IMR-90 (cell line): Measurements from ENCODE around the gene DCAF10. TPM values are rescaled to one million over a fixed set of nuclear protein-coding genes. Genes with fewer than 3 reads are reported as not detected.

Experiments
- ATAC-seq: fragments of 200-7000 bp; cut with Tn5 transposase; 2 replicates; pipeline ENCODE4 v1.9.1; 2020; ENCODE audit warnings: low read depth, mild to moderate bottlenecking, moderate library complexity
- BruUV-seq: library from RNA; stranded (reverse); fragments of 400-500 nt; replicated peaks from 2 replicates; lab custom pipeline; 2021; lab: Mats Ljungman, UMichigan
- CTCF ChIA-PET: fragments of 300-600 bp; formaldehyde crosslinking; extraction: SDS; loops from one replicate; lab custom pipeline; 2021; ENCODE audit warnings: antibody characterized with exemption; lab: Yijun Ruan, JAX
- POLR2A ChIA-PET: fragments of 300-600 bp; sonication (Branson Sonifier 250); formaldehyde crosslinking; loops from one replicate; lab custom pipeline; 2022; ENCODE audit warnings: antibody characterized with exemption; ENCODE audit not compliant: unreplicated experiment; lab: Charles Lee
- DNase-seq: peaks from one replicate; pipeline ENCODE4 v3.0.0; 2013
- H2AFZ ChIP-seq: replicated peaks from 2 replicates; pipeline ENCODE3; 2013; ENCODE audit warnings: low read length, mild to moderate bottlenecking; ENCODE audit not compliant: poor library complexity
- H2AK5ac ChIP-seq: 2 replicates; pipeline ENCODE4 v1.6.1; 2013; ENCODE audit warnings: low read depth, low read length, inconsistent platforms
- H2AK9ac ChIP-seq: replicated peaks from 2 replicates; pipeline ENCODE3; 2013; ENCODE audit warnings: mild to moderate bottlenecking, low read depth, low read length, moderate library complexity; ENCODE audit not compliant: poor library complexity
- H2BK120ac ChIP-seq: 2 replicates; pipeline ENCODE4 v1.6.1; 2013; ENCODE audit warnings: low read depth, low read length, inconsistent platforms
- H2BK15ac ChIP-seq: 3 replicates; pipeline ENCODE4 v1.6.1; 2013; ENCODE audit warnings: low read depth, low read length, inconsistent platforms
- H2BK20ac ChIP-seq: 2 replicates; pipeline ENCODE4 v1.6.1; 2013; ENCODE audit warnings: low read depth, mild to moderate bottlenecking, inconsistent platforms, low read length, moderate library complexity
- H2BK5ac ChIP-seq: 2 replicates; pipeline ENCODE4 v1.6.1; 2013; ENCODE audit warnings: mild to moderate bottlenecking, low read depth, low read length, inconsistent platforms; ENCODE audit not compliant: poor library complexity, severe bottlenecking
- H3K14ac ChIP-seq: replicated peaks from 2 replicates; pipeline ENCODE4 v1.6.1; 2013; ENCODE audit warnings: low read depth, low read length, inconsistent platforms
- H3K18ac ChIP-seq: 2 replicates; pipeline ENCODE4 v1.6.1; 2013; ENCODE audit warnings: low read depth, low read length, control low read depth
- H3K23ac ChIP-seq: 2 replicates; pipeline ENCODE4 v1.6.1; 2013; ENCODE audit warnings: low read depth, low read length, inconsistent platforms
- H3K27ac ChIP-seq: 2 replicates; pipeline ENCODE4 v1.5.1; 2013; ENCODE audit warnings: mild to moderate bottlenecking, control low read depth, low read length; ENCODE audit not compliant: insufficient read depth
- H3K27me3 ChIP-seq: 2 replicates; pipeline ENCODE4 v1.6.1; 2013; ENCODE audit warnings: low read length; ENCODE audit not compliant: control insufficient read depth, insufficient read depth
- H3K36me3 ChIP-seq: 2 replicates; pipeline ENCODE4 v1.6.1; 2013; ENCODE audit warnings: low read length, mixed read lengths; ENCODE audit not compliant: control insufficient read depth, insufficient read depth
- H3K4ac ChIP-seq: 2 replicates; pipeline ENCODE4 v1.6.1; 2013; ENCODE audit warnings: low read depth, low read length, inconsistent platforms
- H3K4me1 ChIP-seq: 2 replicates; pipeline ENCODE4 v1.6.1; 2013; ENCODE audit warnings: low read length, mixed read lengths; ENCODE audit not compliant: control insufficient read depth, insufficient read depth
- H3K4me2 ChIP-seq: 2 replicates; pipeline ENCODE4 v1.6.1; 2013; ENCODE audit warnings: low read depth, mild to moderate bottlenecking, control low read depth, low read length, moderate library complexity
- H3K4me3 ChIP-seq: 2 replicates; pipeline ENCODE4 v1.5.1; 2013; ENCODE audit warnings: low read depth, mild to moderate bottlenecking, control low read depth, low read length, moderate library complexity; ENCODE audit not compliant: insufficient read depth
- H3K56ac ChIP-seq: 2 replicates; pipeline ENCODE4 v1.6.1; 2013; ENCODE audit warnings: low read length, inconsistent platforms; ENCODE audit not compliant: insufficient read depth; ENCODE audit errors: extremely low read depth
- H3K79me1 ChIP-seq, 2 experiments: 2 replicates each; pipeline ENCODE4 v1.6.1; 2013; ENCODE audit warnings: low read length in 2 of 2, inconsistent platforms in 1 of 2, low read depth in 1 of 2
- H3K9ac ChIP-seq: 2 replicates; pipeline ENCODE4 v1.6.1; 2013; ENCODE audit warnings: low read depth, low read length, control low read depth
- H3K9me1 ChIP-seq: 2 replicates; pipeline ENCODE4 v1.6.1; 2013; ENCODE audit warnings: low read length, inconsistent platforms; ENCODE audit not compliant: insufficient read depth
- H3K9me3 ChIP-seq: 2 replicates; pipeline ENCODE4 v1.6.1; 2013; ENCODE audit warnings: low read length; ENCODE audit not compliant: control insufficient read depth, insufficient read depth
- H4K20me1 ChIP-seq: 2 replicates; pipeline ENCODE4 v1.6.1; 2013; ENCODE audit warnings: low read length, inconsistent platforms; ENCODE audit not compliant: insufficient read depth
- H4K5ac ChIP-seq: 2 replicates; pipeline ENCODE4 v1.6.1; 2013; ENCODE audit warnings: mild to moderate bottlenecking, low read depth, low read length, control low read depth
- H4K8ac ChIP-seq, 2 experiments: 2 replicates each; pipeline ENCODE4 v1.6.1; 2013; ENCODE audit warnings: low read depth in 2 of 2, low read length in 2 of 2, control low read depth in 1 of 2, inconsistent platforms in 1 of 2
- H4K91ac ChIP-seq: 2 replicates; pipeline ENCODE4 v1.6.1; 2013; ENCODE audit warnings: low read depth, low read length, inconsistent platforms; ENCODE audit not compliant: insufficient read depth
- BHLHE40 ChIP-seq: fragments of 150-350 bp; IDR thresholded peaks from 2 replicates; pipeline ENCODE4 v1.6.1; 2016; ENCODE audit warnings: mild to moderate bottlenecking, low read depth, low read length
- CEBPB ChIP-seq: IDR thresholded peaks from 2 replicates; pipeline ENCODE4 v1.6.1; 2012; ENCODE audit warnings: low read depth, low read length, improper control_type of control experiment
- CHD1 ChIP-seq: IDR thresholded peaks from 2 replicates; pipeline ENCODE4 v1.6.1; 2012; ENCODE audit warnings: low read depth, low read length, improper control_type of control experiment
- FOS ChIP-seq: fragments of 150-350 bp; IDR thresholded peaks from 2 replicates; pipeline ENCODE4 v1.6.1; 2016; ENCODE audit warnings: low read depth, low read length
- MAZ ChIP-seq: IDR thresholded peaks from 2 replicates; pipeline ENCODE4 v1.6.1; 2012; ENCODE audit warnings: low read depth, mild to moderate bottlenecking, low read length, improper control_type of control experiment, moderate library complexity, borderline replicate concordance
- MXI1 ChIP-seq: IDR thresholded peaks from 2 replicates; pipeline ENCODE4 v1.6.1; 2012; ENCODE audit warnings: low read depth, mild to moderate bottlenecking, low read length, moderate library complexity, borderline replicate concordance
- NFE2L2 ChIP-seq: fragments of 150-350 bp; IDR thresholded peaks from 2 replicates; pipeline ENCODE4 v1.6.1; 2016; ENCODE audit warnings: low read depth, mild to moderate bottlenecking, low read length
- POLR2A ChIP-seq: IDR thresholded peaks from 2 replicates; pipeline ENCODE4 v1.6.1; 2012; ENCODE audit warnings: mild to moderate bottlenecking, low read depth, low read length
- RCOR1 ChIP-seq: IDR thresholded peaks from 2 replicates; pipeline ENCODE4 v1.6.1; 2012; ENCODE audit warnings: mild to moderate bottlenecking, low read length, improper control_type of control experiment; ENCODE audit not compliant: insufficient replicate concordance
- RFX5 ChIP-seq: IDR thresholded peaks from 2 replicates; pipeline ENCODE4 v1.8.0; 2012; ENCODE audit warnings: low read depth, mild to moderate bottlenecking, low read length, moderate library complexity
- SMC3 ChIP-seq: fragments of 150-350 bp; IDR thresholded peaks from 2 replicates; pipeline ENCODE4 v1.6.1; 2016; ENCODE audit warnings: low read depth, mild to moderate bottlenecking, antibody characterized with exemption, low read length, moderate library complexity
- WGBS, 2 experiments: methylation state at CpG; one replicate each; pipeline versions ENCODE4 v1.1.5 to v1.1.7; 2013; ENCODE audit warnings: missing lambda C conversion rate in 2 of 2; ENCODE audit not compliant: insufficient read length in 1 of 2; ENCODE audit errors: extremely low coverage in 2 of 2; 5-methylcytosine and 5-hydroxymethylcytosine counted together
- dilution Hi-C: fragments of 300-500 bp; cut with HindIII; formaldehyde crosslinking; loops from one replicate; pipeline ENCODE4 v1.14.3; 2018; ENCODE audit warnings: low sequenced_read_pairs; ENCODE audit not compliant: unreplicated experiment
- in situ Hi-C: fragments of 300-500 bp; cut with MboI; formaldehyde crosslinking; loops from 3 replicates; pipeline ENCODE4 v1.14.3; 2019; ENCODE audit warnings: low sequenced_read_pairs, inconsistent platforms, mixed read lengths
- intact Hi-C: fragments of 100-400 bp; cut with micrococcal nuclease; formaldehyde crosslinking; loops from 2 replicates; pipeline ENCODE4 v1.10.0; 2022
- polyA plus RNA-seq, 3 experiments: library from polyadenylated mRNA; depleted of rRNA; stranded (reverse); fragments of >200 nt; gene quantifications; 2 replicates each; pipeline ENCODE4 v1.2.3, GENCODE V29; 2012; ENCODE audit warnings: low replicate concordance in 1 of 3
- total RNA-seq: library from RNA; depleted of rRNA; stranded (reverse); fragments of >200 nt; gene quantifications from 2 replicates; pipeline ENCODE4 v1.2.3, GENCODE V29; 2012
- TF ChIP-seq, protein P1 (sequence below): conservative IDR thresholded peaks from 2 replicates; pipeline ENCODE4 v1.5.1; 2012; ENCODE audit warnings: mild to moderate bottlenecking, low read depth, low read length, improper control_type of control experiment
- TF ChIP-seq, protein P2 (sequence below): fragments of 150-350 bp; IDR thresholded peaks from 2 replicates; pipeline ENCODE4 v1.6.1; 2017; ENCODE audit warnings: mild to moderate bottlenecking, antibody characterized with exemption, low read length, low read depth

DCAF10 gene
- total and polyA plus RNA-seq, 2 of the 4 experiments (the other 2 are of a cell fraction), result 17.1 to 19.4 TPM

DNA sequence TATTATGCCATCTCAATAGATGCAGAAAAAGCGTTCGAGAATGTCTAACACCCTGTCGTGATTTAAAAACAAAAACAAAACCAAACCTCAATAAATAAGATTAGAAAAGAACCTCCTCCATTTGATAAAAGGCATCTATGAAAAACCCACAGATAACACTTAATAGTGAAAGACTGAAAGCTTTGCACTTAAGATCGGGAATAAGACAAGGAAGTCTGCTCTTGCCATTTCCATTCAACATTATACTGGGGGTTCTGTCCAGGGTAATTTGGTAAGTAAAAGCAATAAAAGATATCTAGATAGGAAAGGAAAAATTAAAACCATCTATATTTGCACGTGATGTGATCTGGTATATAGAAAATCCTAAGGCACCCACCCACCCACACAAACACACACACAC is 8.5 kb upstream of the DCAF10 start:
- no TSS peak for BruUV-seq

More for the DNA sequence above, 8.5 kb upstream of the DCAF10 start:
- H3K9me1 ChIP-seq, result peaks cover 6% of the 10 kb centered on the region; the same call in 1 of the 2 replicates
- no peaks in the 10 kb centered on the region for H3K9me3 ChIP-seq
- no peak overlapping the region for H3K18ac ChIP-seq
- TF ChIP-seq MXI1 (no peak), RCOR1 (no peak), BHLHE40 (no peak), RFX5 (no peak), CHD1 (no peak), POLR2A (no peak), SMC3 (no peak), MAZ (no peak), FOS (no peak), NFE2L2 (no peak), CEBPB (no peak)
- TF ChIP-seq, protein P1, sequence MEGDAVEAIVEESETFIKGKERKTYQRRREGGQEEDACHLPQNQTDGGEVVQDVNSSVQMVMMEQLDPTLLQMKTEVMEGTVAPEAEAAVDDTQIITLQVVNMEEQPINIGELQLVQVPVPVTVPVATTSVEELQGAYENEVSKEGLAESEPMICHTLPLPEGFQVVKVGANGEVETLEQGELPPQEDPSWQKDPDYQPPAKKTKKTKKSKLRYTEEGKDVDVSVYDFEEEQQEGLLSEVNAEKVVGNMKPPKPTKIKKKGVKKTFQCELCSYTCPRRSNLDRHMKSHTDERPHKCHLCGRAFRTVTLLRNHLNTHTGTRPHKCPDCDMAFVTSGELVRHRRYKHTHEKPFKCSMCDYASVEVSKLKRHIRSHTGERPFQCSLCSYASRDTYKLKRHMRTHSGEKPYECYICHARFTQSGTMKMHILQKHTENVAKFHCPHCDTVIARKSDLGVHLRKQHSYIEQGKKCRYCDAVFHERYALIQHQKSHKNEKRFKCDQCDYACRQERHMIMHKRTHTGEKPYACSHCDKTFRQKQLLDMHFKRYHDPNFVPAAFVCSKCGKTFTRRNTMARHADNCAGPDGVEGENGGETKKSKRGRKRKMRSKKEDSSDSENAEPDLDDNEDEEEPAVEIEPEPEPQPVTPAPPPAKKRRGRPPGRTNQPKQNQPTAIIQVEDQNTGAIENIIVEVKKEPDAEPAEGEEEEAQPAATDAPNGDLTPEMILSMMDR, result no peak
- TF ChIP-seq, protein P2, sequence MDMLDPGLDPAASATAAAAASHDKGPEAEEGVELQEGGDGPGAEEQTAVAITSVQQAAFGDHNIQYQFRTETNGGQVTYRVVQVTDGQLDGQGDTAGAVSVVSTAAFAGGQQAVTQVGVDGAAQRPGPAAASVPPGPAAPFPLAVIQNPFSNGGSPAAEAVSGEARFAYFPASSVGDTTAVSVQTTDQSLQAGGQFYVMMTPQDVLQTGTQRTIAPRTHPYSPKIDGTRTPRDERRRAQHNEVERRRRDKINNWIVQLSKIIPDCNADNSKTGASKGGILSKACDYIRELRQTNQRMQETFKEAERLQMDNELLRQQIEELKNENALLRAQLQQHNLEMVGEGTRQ, result no peak
- in situ Hi-C loops, result no loop called here
- H2AK9ac ChIP-seq, result no peak overlapping the region
- H3K9ac ChIP-seq, result no peak overlapping the region
- ChIA-PET POLR2A (no interaction called here), CTCF (no interaction called here)
- no peak overlapping the region for H2BK5ac ChIP-seq
- H2BK20ac ChIP-seq, result no peak overlapping the region
- H2BK15ac ChIP-seq, result no peak overlapping the region
- no peak overlapping the region for H3K27ac ChIP-seq
- no peak overlapping the region for H2AFZ ChIP-seq
- ATAC-seq (no peak), DNase-seq (no peak)
- H3K36me3 ChIP-seq, result no peaks in the 10 kb centered on the region
- intact Hi-C loops, result no loop called here
- no peak overlapping the region for H3K4me3 ChIP-seq
- H3K14ac ChIP-seq, result no peak overlapping the region
- no peak overlapping the region for H3K4me2 ChIP-seq
- H3K4ac ChIP-seq, result no peak overlapping the region
- no peak overlapping the region for H4K8ac ChIP-seq
- H3K23ac ChIP-seq, result no peak overlapping the region
- H3K79me1 ChIP-seq, result no peaks in the 10 kb centered on the region; a peak in 1 of 4 replicates
- no peaks in the 10 kb centered on the region for H3K4me1 ChIP-seq
- H2AK5ac ChIP-seq, result no peak overlapping the region
- no peak overlapping the region for H4K91ac ChIP-seq
- H3K56ac ChIP-seq, result no peak overlapping the region
- H3K27me3 ChIP-seq, result no peaks in the 10 kb centered on the region
- no CpG with 5 or more reads among the region's 5 CpGs for WGBS, 2 experiments
- dilution Hi-C loops, result no loop called here
- H2BK120ac ChIP-seq, result no peak overlapping the region
- no peak overlapping the region for H4K5ac ChIP-seq
- no peaks in the 10 kb centered on the region for H4K20me1 ChIP-seq
